ENCODE results near the gene LEMD1.

GRCh38 chr1:205370780-205371179 is 51.1 kb downstream of the LEMD1 start:
- no peak for TF ChIP-seq POLR2AphosphoS5 (IDR thresholded peaks at IDR 0.05; ENCODE audit: low read depth, low read length)
- TF ChIP-seq SIN3A (IDR thresholded peaks at IDR 0.05; ENCODE audit: borderline replicate concordance, insufficient read depth, low read length): no peak
- TF ChIP-seq TAF1 (IDR thresholded peaks at IDR 0.05; ENCODE audit: borderline replicate concordance, insufficient read depth, low read length): no peak
- TF ChIP-seq FOXP2 (optimal IDR thresholded peaks at IDR 0.05; ENCODE audit: borderline replicate concordance, extremely low read depth, extremely low read length, insufficient read depth): no peak
